BJ (cell line): ENCODE data around the gene PRKCE. TPM values are rescaled to one million over a fixed set of nuclear protein-coding genes. Genes with fewer than 3 reads are reported as not detected.

ENCODE experiments used
- CTCF ChIA-PET: fragments of 350-600 bp; formaldehyde crosslinking; extraction: SDS; loops from one replicate; lab custom pipeline; 2021; ENCODE audit warnings: antibody characterized with exemption, inconsistent platforms; lab: Yijun Ruan, JAX
- POLR2A ChIA-PET: fragments of 300-600 bp; sonication (Branson Sonifier 250); formaldehyde crosslinking; extraction: SDS; loops from one replicate; lab custom pipeline; 2021; ENCODE audit warnings: antibody characterized with exemption; lab: Charles Lee
- DNase-seq: peaks from one replicate; pipeline ENCODE4 v3.0.0-alpha.2; 2011; ENCODE audit warnings: low read depth
- H3K27me3 ChIP-seq: 2 replicates; pipeline ENCODE4 v1.6.0; 2011; ENCODE audit warnings: low read length; ENCODE audit not compliant: control insufficient read depth, insufficient read depth
- H3K36me3 ChIP-seq: 2 replicates; pipeline ENCODE4 v1.5.1; 2011; ENCODE audit warnings: low read length; ENCODE audit not compliant: control insufficient read depth, insufficient read depth
- H3K4me3 ChIP-seq: 2 replicates; pipeline ENCODE4 v1.5.1; 2011; ENCODE audit warnings: low read depth, mild to moderate bottlenecking, control low read depth, low read length
- CTCF ChIP-seq: IDR thresholded peaks from 2 replicates; pipeline ENCODE4 v1.5.1; 2011; ENCODE audit warnings: low read depth, mild to moderate bottlenecking, control low read depth, inconsistent platforms, low read length, moderate library complexity; ENCODE audit not compliant: insufficient read depth
- polyA plus RNA-seq: library from polyadenylated mRNA; depleted of rRNA; stranded (reverse); fragments of >200 nt; gene quantifications from 2 replicates; pipeline ENCODE4 v1.2.3, GENCODE V29; 2011

Gene PRKCE
- polyA plus RNA-seq, 1 experiment, result 19.7 TPM

GRCh38 chr2:45984896-45985473, 333.5 kb downstream of the PRKCE start:
- ChIA-PET POLR2A (no interaction called here), CTCF (interaction anchor here (1.6 kb wide), 1 partner anchor 8 kb away, joined by 4 read pairs; no protein-coding TSS in a partner anchor)
- H3K4me3 ChIP-seq, result no peak overlapping the region
- H3K36me3 ChIP-seq, result no peaks in the 10 kb centered on the region; the same call in 1 of the 2 replicates
- H3K27me3 ChIP-seq, result no peaks in the 10 kb centered on the region
- DNase-seq, result no peak
- TF ChIP-seq CTCF, result no peak

- TF ChIP-seq CTCF, result no peak
- no peak overlapping the region for H3K4me3 ChIP-seq
- no peak for DNase-seq
- H3K36me3 ChIP-seq, result no peaks in the 10 kb centered on the region; the same call in 1 of the 2 replicates
- ChIA-PET CTCF (no interaction called here), POLR2A (no interaction called here)
- H3K27me3 ChIP-seq, result no peaks in the 10 kb centered on the region
These were observed 335.0 kb downstream of the PRKCE start for GRCh38 chr2:45986509-45986908.

- POLR2A ChIA-PET, result no interaction called here
- CTCF ChIA-PET, result no interaction called here
- no peak for TF ChIP-seq CTCF
- DNase-seq, result no peak
- Histone ChIP-seq H3K27me3 (no peaks in the 10 kb centered on the region), H3K36me3 (no peaks in the 10 kb centered on the region; the same call in 1 of the 2 replicates), H3K4me3 (no peak overlapping the region)
These were observed 336.4 kb downstream of the PRKCE start for GRCh38 chr2:45987856-45988255.

- DNase-seq, result no peak
- CTCF ChIA-PET, result interaction anchor here (1.4 kb wide), 1 partner anchor 377 kb away, joined by 3 read pairs; no protein-coding TSS in a partner anchor
- TF ChIP-seq CTCF, result no peak
- Histone ChIP-seq H3K4me3 (no peak overlapping the region), H3K27me3 (no peaks in the 10 kb centered on the region), H3K36me3 (no peaks in the 10 kb centered on the region; the same call in 1 of the 2 replicates)
- POLR2A ChIA-PET, result no interaction called here
These were observed 337.4 kb downstream of the PRKCE start for GRCh38 chr2:45988879-45989278.

GRCh38 chr2:45990131-45990530, 338.7 kb downstream of the PRKCE start:
- TF ChIP-seq CTCF, result no peak
- ChIA-PET CTCF (interaction anchor here (1.1 to 1.5 kb wide), 3 partner anchors 340 to 470 kb away, joined by 3 read pairs; no protein-coding TSS in a partner anchor), POLR2A (no interaction called here)
- no peaks in the 10 kb centered on the region for H3K27me3 ChIP-seq
- no peaks in the 10 kb centered on the region; the same call in 1 of the 2 replicates for H3K36me3 ChIP-seq
- no peak overlapping the region for H3K4me3 ChIP-seq
- no peak for DNase-seq
